Trophoblast cell (in vitro differentiated cells and primary cell): ENCODE results near the gene RPL37A.
A peak's percentile ranks its signal among the peaks of the same experiment; 100 is the strongest.

Experiments used
- DNase-seq, 2 donors: peaks; one replicate each; pipeline ENCODE4 v3.0.0-alpha.2; 2016
- H2AFZ ChIP-seq: 2 replicates; pipeline ENCODE4 v1.6.1; 2013; ENCODE audit warnings: low read length, moderate library complexity, mild to moderate bottlenecking; ENCODE audit not compliant: insufficient read depth, poor library complexity
- H2AK5ac ChIP-seq: 2 replicates; pipeline ENCODE4 v1.6.1; 2013; ENCODE audit warnings: mild to moderate bottlenecking, low read length
- H2BK120ac ChIP-seq: 2 replicates; pipeline ENCODE4 v1.6.1; 2013; ENCODE audit warnings: low read length, mild to moderate bottlenecking, moderate library complexity; ENCODE audit not compliant: insufficient read depth, poor library complexity
- H2BK12ac ChIP-seq: 2 replicates; pipeline ENCODE4 v1.6.1; 2013; ENCODE audit warnings: mild to moderate bottlenecking, low read length, moderate library complexity
- H2BK5ac ChIP-seq: 2 replicates; pipeline ENCODE4 v1.6.1; 2013; ENCODE audit warnings: low read length, low read depth, moderate library complexity, mild to moderate bottlenecking; ENCODE audit not compliant: poor library complexity
- H3K14ac ChIP-seq: 2 replicates; pipeline ENCODE4 v1.6.1; 2013; ENCODE audit warnings: mild to moderate bottlenecking, low read length
- H3K18ac ChIP-seq: 2 replicates; pipeline ENCODE4 v1.6.1; 2013; ENCODE audit warnings: mild to moderate bottlenecking, low read length
- H3K23ac ChIP-seq: 2 replicates; pipeline ENCODE4 v1.6.1; 2013; ENCODE audit warnings: low read length
- H3K27ac ChIP-seq: 2 replicates; pipeline ENCODE4 v1.5.1; 2013; ENCODE audit warnings: low read depth, mild to moderate bottlenecking, inconsistent platforms, low read length, moderate library complexity
- H3K27me3 ChIP-seq: 2 replicates; pipeline ENCODE4 v1.6.1; 2013; ENCODE audit warnings: inconsistent platforms, mild to moderate bottlenecking, low read length, moderate library complexity; ENCODE audit not compliant: insufficient read depth
- H3K36me3 ChIP-seq, 2 experiments: 1 replicate in 1 of 2; 2 replicates in 1 of 2; pipeline ENCODE4 v1.6.1; 2013; ENCODE audit warnings: low read length in 2 of 2, mild to moderate bottlenecking in 2 of 2, moderate library complexity in 1 of 2; ENCODE audit not compliant: insufficient read depth in 2 of 2, control insufficient read depth in 1 of 2
- H3K4ac ChIP-seq: 2 replicates; pipeline ENCODE4 v1.6.1; 2013; ENCODE audit warnings: low read depth, mild to moderate bottlenecking, low read length, moderate library complexity
- H3K4me1 ChIP-seq, 2 experiments: 1 replicate in 1 of 2; 2 replicates in 1 of 2; pipeline ENCODE4 v1.6.1; 2013; ENCODE audit warnings: low read length in 2 of 2, mild to moderate bottlenecking in 2 of 2, moderate library complexity in 1 of 2; ENCODE audit not compliant: insufficient read depth in 2 of 2, control insufficient read depth in 1 of 2
- H3K4me2 ChIP-seq: 2 replicates; pipeline ENCODE4 v1.6.1; 2013; ENCODE audit warnings: inconsistent platforms, mild to moderate bottlenecking, low read length, moderate library complexity
- H3K4me3 ChIP-seq: 2 replicates; pipeline ENCODE4 v1.5.1; 2013; ENCODE audit warnings: mild to moderate bottlenecking, low read depth, low read length, inconsistent platforms
- H3K79me1 ChIP-seq: one replicate; pipeline ENCODE4 v1.6.1; 2013; ENCODE audit warnings: low read length
- H3K79me2 ChIP-seq: 2 replicates; pipeline ENCODE4 v1.6.1; 2013; ENCODE audit warnings: low read length, mild to moderate bottlenecking; ENCODE audit not compliant: control insufficient read depth, insufficient read depth, poor library complexity
- H3K9ac ChIP-seq: 2 replicates; pipeline ENCODE4 v1.6.1; 2013; ENCODE audit warnings: mild to moderate bottlenecking, low read length
- H3K9me3 ChIP-seq: 2 replicates; pipeline ENCODE4 v1.6.1; 2013; ENCODE audit warnings: low read depth, mild to moderate bottlenecking, control low read depth, inconsistent platforms, low read length; ENCODE audit not compliant: insufficient read depth
- H4K12ac ChIP-seq: 2 replicates; pipeline ENCODE4 v1.6.1; 2013; ENCODE audit warnings: low read depth, mild to moderate bottlenecking, low read length, moderate library complexity
- H4K8ac ChIP-seq: 2 replicates; pipeline ENCODE4 v1.6.1; 2013; ENCODE audit warnings: low read depth, mild to moderate bottlenecking, low read length, moderate library complexity
- H4K91ac ChIP-seq: one replicate; pipeline ENCODE4 v1.6.1; 2013; ENCODE audit warnings: low read depth, mild to moderate bottlenecking, low read length, moderate library complexity
- WGBS: extraction: QIAGEN DNeasy Blood & Tissue Kit; methylation state at CpG from one replicate; pipeline ENCODE4 v1.1.7; 2013; ENCODE audit warnings: missing lambda C conversion rate; ENCODE audit not compliant: insufficient read length, insufficient coverage; ENCODE audit errors: extremely low coverage; 5-methylcytosine and 5-hydroxymethylcytosine counted together

The RPL37A gene

GRCh38 chr2:216533609-216534008 lies 35.0 kb downstream of the RPL37A start:
- Histone ChIP-seq H4K8ac (no peak overlapping the region), H2AK5ac (no peak overlapping the region), H4K91ac (no peak overlapping the region), H2AFZ (no peak overlapping the region), H3K4me3 (no peak overlapping the region), H4K12ac (no peak overlapping the region), H2BK5ac (no peak overlapping the region), H3K14ac (no peak overlapping the region), H3K27ac (no peak overlapping the region), H3K36me3 (peaks cover 0 to 3% of the 10 kb centered on the region in 2 experiments), H3K4me2 (no peak overlapping the region), H2BK120ac (no peak overlapping the region), H3K79me1 (peaks cover 3% of the 10 kb centered on the region), H3K4ac (no peak overlapping the region), H3K4me1 (peaks cover 16 to 18% of the 10 kb centered on the region in 2 experiments), H3K23ac (no peak overlapping the region), H2BK12ac (no peak overlapping the region), H3K9me3 (peaks cover 2% of the 10 kb centered on the region), H3K27me3 (no peaks in the 10 kb centered on the region), H3K18ac (no peak overlapping the region), H3K79me2 (no peaks in the 10 kb centered on the region), H3K9ac (no peak overlapping the region)
- WGBS: no CpG with 5 or more reads among the region's 5 CpGs
- DNase-seq: no peak

GRCh38 chr2:216534809-216535208 lies 36.2 kb downstream of the RPL37A start:
- Histone ChIP-seq H3K18ac (no peak overlapping the region), H3K4me2 (no peak overlapping the region), H4K8ac (no peak overlapping the region), H2BK5ac (no peak overlapping the region), H4K91ac (no peak overlapping the region), H3K4me3 (no peak overlapping the region), H3K27me3 (no peaks in the 10 kb centered on the region), H2BK120ac (no peak overlapping the region), H3K79me2 (no peaks in the 10 kb centered on the region), H2AFZ (no peak overlapping the region), H3K23ac (no peak overlapping the region), H2AK5ac (no peak overlapping the region), H3K9me3 (peaks cover 4% of the 10 kb centered on the region), H3K14ac (no peak overlapping the region), H3K9ac (no peak overlapping the region), H3K36me3 (peaks cover 0 to 3% of the 10 kb centered on the region in 2 experiments), H3K79me1 (peaks cover 3% of the 10 kb centered on the region), H2BK12ac (no peak overlapping the region), H3K4ac (no peak overlapping the region), H4K12ac (no peak overlapping the region), H3K27ac (no peak overlapping the region), H3K4me1 (peaks cover 16 to 18% of the 10 kb centered on the region in 2 experiments)
- no CpG with 5 or more reads among the region's 1 CpG for WGBS
- DNase-seq: no peak

DNA sequence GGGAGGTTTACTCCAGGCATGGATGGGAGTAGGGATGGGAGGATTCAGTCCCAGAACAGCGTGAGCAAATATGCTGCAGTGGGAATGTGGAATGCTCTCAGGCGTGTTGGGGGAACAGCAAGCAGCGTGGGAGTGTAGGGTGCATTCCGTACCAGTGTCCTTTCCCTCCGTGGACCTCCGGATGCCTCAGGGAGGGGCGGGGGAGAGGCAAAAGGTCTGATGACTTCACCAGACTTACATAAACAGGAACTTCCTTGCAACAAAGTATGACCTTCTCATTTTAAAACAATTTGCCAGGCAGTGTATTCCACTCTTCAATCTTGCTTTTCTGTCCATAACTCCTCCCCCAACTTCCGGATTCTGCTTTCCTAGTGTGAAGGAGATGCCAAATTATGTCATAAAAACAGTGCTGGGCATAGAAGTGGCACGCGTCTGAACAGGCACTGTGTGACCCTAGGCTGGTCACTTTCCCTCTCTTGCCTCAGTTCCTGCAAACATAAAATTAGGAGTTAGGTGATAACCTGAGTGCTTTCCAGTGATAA lies 36.9 kb downstream of the RPL37A start:
- Histone ChIP-seq H3K9me3 (peaks cover 4% of the 10 kb centered on the region), H4K8ac (peak overlapping the region; percentile 45), H4K12ac (no peak overlapping the region), H2BK5ac (no peak overlapping the region), H2BK12ac (no peak overlapping the region), H3K14ac (no peak overlapping the region), H3K9ac (no peak overlapping the region), H3K4me3 (no peak overlapping the region), H4K91ac (peak overlapping the region; percentile 2), H3K79me2 (no peaks in the 10 kb centered on the region), H2BK120ac (peak overlapping the region; percentile 38), H3K18ac (no peak overlapping the region), H3K36me3 (peaks cover 0 to 3% of the 10 kb centered on the region in 2 experiments), H3K23ac (no peak overlapping the region), H3K4me1 (peaks cover 18 to 19% of the 10 kb centered on the region in 2 experiments), H2AFZ (no peak overlapping the region), H3K4me2 (no peak overlapping the region), H3K27ac (peak overlapping the region; percentile 57), H2AK5ac (no peak overlapping the region), H3K79me1 (peaks cover 3% of the 10 kb centered on the region), H3K4ac (no peak overlapping the region), H3K27me3 (no peaks in the 10 kb centered on the region)
- DNase-seq: peak in 1 of 2 donors; percentile 19
- WGBS: no CpG with 5 or more reads among the region's 10 CpGs

GRCh38 chr2:216536734-216537210 lies 38.1 kb downstream of the RPL37A start:
- peaks cover 0 to 3% of the 10 kb centered on the region in 2 experiments for H3K36me3 ChIP-seq
- H4K8ac ChIP-seq: no peak overlapping the region
- H3K4me1 ChIP-seq: peaks cover 27 to 29% of the 10 kb centered on the region in 2 experiments
- no CpG with 5 or more reads among the region's 6 CpGs for WGBS
- H3K79me1 ChIP-seq: peaks cover 3% of the 10 kb centered on the region
- H3K4ac ChIP-seq: no peak overlapping the region
- no peak overlapping the region for H3K23ac ChIP-seq
- no peak overlapping the region for H2AFZ ChIP-seq
- H2BK5ac ChIP-seq: no peak overlapping the region
- no peak overlapping the region for H2BK12ac ChIP-seq
- no peak overlapping the region for H3K27ac ChIP-seq
- H3K4me3 ChIP-seq: no peak overlapping the region
- peaks cover 4% of the 10 kb centered on the region for H3K9me3 ChIP-seq
- no peaks in the 10 kb centered on the region for H3K79me2 ChIP-seq
- no peak overlapping the region for H4K91ac ChIP-seq
- no peaks in the 10 kb centered on the region for H3K27me3 ChIP-seq
- no peak overlapping the region for H2AK5ac ChIP-seq
- H3K4me2 ChIP-seq: no peak overlapping the region
- no peak overlapping the region for H3K9ac ChIP-seq
- no peak overlapping the region for H4K12ac ChIP-seq
- DNase-seq: no peak
- H3K14ac ChIP-seq: no peak overlapping the region
- H3K18ac ChIP-seq: no peak overlapping the region
- no peak overlapping the region for H2BK120ac ChIP-seq
